Measurements from ENCODE around the gene KCNMA1.

- TF ChIP-seq CTCF (IDR thresholded peaks at IDR 0.05) (no peak), ZFX (IDR thresholded peaks at IDR 0.05; ENCODE audit: borderline replicate concordance) (no peak)
These were observed 14.7 kb downstream of the KCNMA1 start for GRCh38 chr10:77622889-77623291.

Data from 22Rv1 (cell line).